Activated CD4-positive, alpha-beta memory T cell treated with anti-CD3 and anti-CD28 coated beads for 36 hours (primary cell): ENCODE results near the gene TSPAN17. TPM values are rescaled to one million over a fixed set of nuclear protein-coding genes. Genes with fewer than 3 reads are reported as not detected.
A peak's percentile ranks its signal among the peaks of the same experiment; 100 is the strongest.
"Not testable (repeated sequence)": the region's sequence is repeated elsewhere in the genome, so short reads cannot be mapped to it uniquely, and the experiment has no call there.

Experiments used
- CTCF ChIA-PET: fragments of 350-600 bp; sonication (Branson Sonifier 250); formaldehyde crosslinking; loops from one replicate; lab custom pipeline; 2021; ENCODE audit warnings: antibody characterized with exemption, inconsistent platforms; lab: Charles Lee
- POLR2A ChIA-PET: fragments of 350-600 bp; sonication (Branson Sonifier 250); formaldehyde crosslinking; loops from one replicate; lab custom pipeline; 2021; ENCODE audit warnings: antibody characterized with exemption; lab: Charles Lee
- DNase-seq: peaks from one replicate; pipeline ENCODE4 v3.0.0-alpha.2; 2020
- H3K27ac Mint-ChIP-seq: one replicate; pipeline ENCODE4 v1.8.0; 2021; ENCODE audit warnings: mixed read lengths
- H3K27me3 Mint-ChIP-seq: one replicate; pipeline ENCODE4 v1.8.0; 2021; ENCODE audit warnings: mixed read lengths
- H3K36me3 Mint-ChIP-seq: one replicate; pipeline ENCODE4 v1.8.0; 2021; ENCODE audit warnings: mixed read lengths
- H3K4me1 Mint-ChIP-seq: one replicate; pipeline ENCODE4 v1.8.0; 2021; ENCODE audit warnings: low read depth, mixed read lengths
- H3K4me3 Mint-ChIP-seq: one replicate; pipeline ENCODE4 v1.8.0; 2021; ENCODE audit warnings: mild to moderate bottlenecking, mixed read lengths
- H3K9me3 Mint-ChIP-seq: one replicate; pipeline ENCODE4 v1.8.0; 2021; ENCODE audit warnings: mixed read lengths
- intact Hi-C: fragments of 100-400 bp; cut with micrococcal nuclease; formaldehyde crosslinking; loops from one replicate; pipeline ENCODE4 v1.15.1; 2023
- total RNA-seq, 2 experiments: library from RNA; stranded (reverse); gene quantifications; one replicate each; pipeline ENCODE4 v1.2.3, GENCODE V29; 2021

Gene TSPAN17
- 10 to 100 TPM; 25.2 to 25.3 TPM for total RNA-seq

- Mint-ChIP-seq H3K36me3 (peaks cover 4% of the 10 kb centered on the region), H3K4me1 (peaks cover 48% of the 10 kb centered on the region), H3K9me3 (no peaks in the 10 kb centered on the region), H3K27me3 (no peaks in the 10 kb centered on the region), H3K27ac (peak within 1 kb of the TSS; percentile 85), H3K4me3 (peak within 1 kb of the TSS; percentile 86)
- intact Hi-C loops = loop anchor here (1.0 to 5.0 kb wide), 2 partner anchors 50 to 110 kb away; partner anchors contain the start of gene RNF44
- POLR2A ChIA-PET = interaction anchor here (0.5 to 1.7 kb wide), 6 partner anchors 14 to 428 kb away, joined by 3 to 8 read pairs (median 4); partner anchors contain the start of genes EIF4E1B, RNF44 and SNCB
- DNase-seq = peak; percentile 100
- CTCF ChIA-PET = interaction anchor here (0.6 to 8.9 kb wide), 12 partner anchors 10 to 360 kb away, joined by 3 to 65 read pairs (median 4); partner anchors contain the start of genes EIF4E1B, FAF2 and SNCB
Measured at GRCh38 chr5:176647030-176647842, at the start of gene TSPAN17. Gene TSPAN17, plus strand, starts transcription at chr5:176647484. Its CDS starts 132 bp downstream, at chr5:176647616.

GRCh38 chr5:176599749-176600430, 47.4 kb upstream of the TSPAN17 start:
- POLR2A ChIA-PET, H3K36me3 Mint-ChIP-seq, H3K27me3 Mint-ChIP-seq, H3K9me3 Mint-ChIP-seq, H3K27ac Mint-ChIP-seq, H3K4me3 Mint-ChIP-seq, CTCF ChIA-PET: not testable (repeated sequence)
- peak; percentile 24 for DNase-seq
- intact Hi-C loops = loop anchor here (5.0 kb wide), 3 partner anchors 47 to 363 kb away; partner anchors contain the start of genes CLTB, SIMC1 and TSPAN17
- peaks cover 10% of the 10 kb centered on the region for H3K4me1 Mint-ChIP-seq

DNA sequence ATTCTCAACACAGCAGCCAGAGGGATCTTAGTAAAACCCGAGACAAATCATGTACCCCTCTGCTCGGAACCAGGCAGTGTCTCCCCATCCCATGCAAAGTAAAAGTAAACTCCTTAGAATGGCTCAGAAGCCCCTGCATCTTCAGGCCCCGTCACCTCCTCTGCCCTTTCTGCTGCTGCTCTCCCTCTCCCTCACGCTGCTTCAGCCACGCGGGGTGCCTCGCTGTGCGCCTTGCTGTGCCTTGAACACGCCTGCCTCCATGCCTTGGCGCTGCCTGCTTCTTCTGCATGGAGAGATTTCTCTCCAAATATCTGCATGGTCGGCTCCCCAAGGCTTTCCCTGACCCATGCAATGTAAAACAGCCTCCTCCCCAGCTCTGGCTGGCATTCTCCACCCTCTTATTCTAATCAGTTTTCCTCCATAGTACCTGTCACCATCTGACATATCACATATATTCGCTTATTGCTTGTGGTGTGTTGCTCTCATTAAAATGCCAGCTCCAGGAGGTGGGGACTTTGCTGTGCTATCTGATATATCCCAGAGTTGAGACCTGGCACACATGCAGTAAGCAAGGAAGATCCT, 45.3 kb upstream of the TSPAN17 start:
- DNase-seq = no peak
- POLR2A ChIA-PET = no interaction called here
- no peaks in the 10 kb centered on the region for H3K9me3 Mint-ChIP-seq
- intact Hi-C loops = no loop called here
- peaks cover 3% of the 10 kb centered on the region for H3K4me1 Mint-ChIP-seq
- no peaks in the 10 kb centered on the region for H3K36me3 Mint-ChIP-seq
- CTCF ChIA-PET = interaction anchor here (1.2 kb wide), 1 partner anchor 59 kb away, joined by 3 read pairs; no protein-coding TSS in a partner anchor
- H3K27ac Mint-ChIP-seq = no peak overlapping the region
- no peak overlapping the region for H3K4me3 Mint-ChIP-seq
- H3K27me3 Mint-ChIP-seq = no peaks in the 10 kb centered on the region

- no peak overlapping the region for H3K27ac Mint-ChIP-seq
Measured at GRCh38 chr5:176603091-176603490, 44.2 kb upstream of the TSPAN17 start.

GRCh38 chr5:176606032-176606431, 41.3 kb upstream of the TSPAN17 start:
- DNase-seq = no peak
- H3K4me1 Mint-ChIP-seq = peaks cover 12% of the 10 kb centered on the region
- intact Hi-C loops = no loop called here
- H3K36me3 Mint-ChIP-seq = peaks cover 1% of the 10 kb centered on the region
- no peak overlapping the region for H3K4me3 Mint-ChIP-seq
- no peak overlapping the region for H3K27ac Mint-ChIP-seq
- ChIA-PET POLR2A (no interaction called here), CTCF (interaction anchor here (0.7 to 1.1 kb wide), 3 partner anchors 9 to 189 kb away, joined by 3 to 4 read pairs (median 3); no protein-coding TSS in a partner anchor)
- H3K27me3 Mint-ChIP-seq = peaks cover 2% of the 10 kb centered on the region
- H3K9me3 Mint-ChIP-seq = no peaks in the 10 kb centered on the region

More at GRCh38 chr5:176603091-176603490, 44.2 kb upstream of the TSPAN17 start:
- no peak overlapping the region for H3K4me3 Mint-ChIP-seq
- no peaks in the 10 kb centered on the region for H3K27me3 Mint-ChIP-seq
- DNase-seq = no peak
- ChIA-PET CTCF (no interaction called here), POLR2A (no interaction called here)
- no peaks in the 10 kb centered on the region for H3K9me3 Mint-ChIP-seq
- H3K36me3 Mint-ChIP-seq = no peaks in the 10 kb centered on the region
- H3K4me1 Mint-ChIP-seq = peaks cover 3% of the 10 kb centered on the region
- intact Hi-C loops = no loop called here

DNA sequence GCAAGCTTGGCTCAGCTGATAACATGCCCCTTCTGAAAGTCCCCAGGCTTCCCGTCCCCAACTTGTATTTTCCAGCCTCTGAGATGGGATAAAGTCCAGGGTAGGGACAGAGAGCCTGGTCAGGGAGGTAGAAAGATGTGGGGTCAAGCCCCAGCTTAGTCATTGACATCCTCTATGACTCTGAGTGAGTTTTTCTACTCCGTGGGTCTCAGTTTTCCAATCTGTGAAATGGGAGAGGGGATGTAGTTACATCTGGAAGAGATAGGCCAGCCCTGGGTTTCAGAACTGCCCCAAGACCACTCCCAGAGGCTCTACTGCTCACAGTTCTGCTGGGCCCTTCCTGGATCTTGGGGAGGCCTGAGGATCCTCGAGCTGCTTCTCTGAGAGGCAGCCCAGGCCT, 40.4 kb upstream of the TSPAN17 start:
- Mint-ChIP-seq H3K4me3 (no peak overlapping the region), H3K27me3 (peaks cover 8% of the 10 kb centered on the region), H3K4me1 (peaks cover 15% of the 10 kb centered on the region), H3K36me3 (peaks cover 1% of the 10 kb centered on the region), H3K9me3 (no peaks in the 10 kb centered on the region), H3K27ac (no peak overlapping the region)
- intact Hi-C loops = no loop called here
- DNase-seq = no peak
- ChIA-PET POLR2A (no interaction called here), CTCF (interaction anchor here (0.6 kb wide), 1 partner anchor 640 kb away, joined by 3 read pairs; no protein-coding TSS in a partner anchor)

DNA sequence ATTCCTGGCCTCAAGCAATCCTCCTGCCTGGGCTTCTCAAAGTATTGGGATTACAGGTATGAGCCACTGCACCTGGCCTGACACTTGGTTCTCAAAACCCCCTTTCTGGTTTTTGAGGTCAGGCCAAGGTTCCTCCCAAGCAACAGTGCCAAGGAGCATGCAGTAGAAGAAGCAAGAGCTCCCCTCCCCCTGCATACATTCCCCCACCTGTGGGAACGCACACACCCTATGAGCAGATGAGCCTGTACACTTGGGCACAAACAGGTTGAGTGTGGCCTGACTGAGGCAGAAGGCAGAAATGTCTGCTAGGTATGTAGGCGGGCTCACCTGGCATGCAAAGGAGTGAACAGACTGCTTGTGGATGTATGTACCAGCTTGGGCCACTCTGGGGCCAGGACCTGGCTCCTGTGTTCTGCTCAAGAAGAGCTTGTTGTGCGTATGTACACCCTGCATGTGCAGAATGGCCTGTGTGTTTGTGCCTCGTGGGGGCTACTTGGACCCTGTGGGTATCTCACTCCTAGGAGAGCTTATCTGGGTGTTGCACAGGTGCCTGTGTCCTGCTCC, 39.1 kb upstream of the TSPAN17 start:
- Mint-ChIP-seq H3K27me3 (peaks cover 18% of the 10 kb centered on the region), H3K36me3 (peaks cover 1% of the 10 kb centered on the region), H3K4me1 (peaks cover 15% of the 10 kb centered on the region), H3K27ac (no peak overlapping the region), H3K9me3 (no peaks in the 10 kb centered on the region), H3K4me3 (peak overlapping the region; percentile 90)
- POLR2A ChIA-PET = interaction anchor here (0.6 kb wide), 1 partner anchor 14 kb away, joined by 3 read pairs; no protein-coding TSS in a partner anchor
- CTCF ChIA-PET = interaction anchor here (1.1 to 2.3 kb wide), 2 partner anchors 161 to 192 kb away, joined by 3 to 6 read pairs; partner anchors contain the start of gene CLTB
- DNase-seq = no peak
- intact Hi-C loops = no loop called here

DNA sequence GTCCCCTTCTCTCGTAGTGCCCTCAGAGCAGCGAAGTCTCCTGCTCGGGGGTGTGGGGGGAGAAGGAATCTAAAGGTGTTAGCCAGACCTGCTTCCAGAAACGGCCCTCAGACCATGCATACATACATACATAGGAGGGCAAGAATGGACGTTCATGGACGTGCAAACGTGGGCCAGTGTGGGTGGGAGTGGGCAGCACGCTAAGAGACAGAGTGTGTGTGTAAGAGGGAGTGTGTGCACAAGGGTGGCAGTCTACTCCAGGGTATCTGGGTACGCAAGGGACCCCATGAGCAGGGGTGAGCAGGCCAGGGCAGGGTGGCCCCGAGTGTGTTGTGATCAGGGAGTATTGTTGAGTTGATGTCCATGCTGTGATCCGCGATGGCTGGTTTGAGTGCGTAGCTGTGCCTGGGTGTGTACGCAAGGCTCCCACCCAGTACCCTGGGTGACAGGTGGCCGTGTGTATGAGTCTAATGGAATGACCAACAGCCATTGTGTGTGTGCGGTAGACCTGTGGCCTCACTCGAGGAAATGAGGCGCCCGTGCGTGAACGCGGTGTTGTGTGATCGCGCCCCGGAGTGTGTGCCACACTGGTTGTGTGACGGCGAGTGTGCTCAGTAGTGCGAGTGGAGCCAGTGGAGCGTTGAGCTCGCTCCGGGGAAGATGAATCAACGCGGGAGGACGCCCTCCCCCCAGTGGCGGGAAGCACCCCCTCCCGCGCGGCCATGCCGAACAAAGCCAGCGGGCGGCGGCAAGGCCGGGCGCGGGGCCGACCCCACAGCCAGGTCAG, 38.2 kb upstream of the TSPAN17 start:
- Mint-ChIP-seq H3K9me3 (no peaks in the 10 kb centered on the region), H3K27ac (peak overlapping the region; percentile 62), H3K36me3 (peaks cover 1% of the 10 kb centered on the region), H3K27me3 (peaks cover 19% of the 10 kb centered on the region), H3K4me1 (peaks cover 15% of the 10 kb centered on the region), H3K4me3 (peak overlapping the region; percentile 90)
- peak; percentile 35 for DNase-seq
- ChIA-PET POLR2A (no interaction called here), CTCF (interaction anchor here (1.0 to 2.3 kb wide), 3 partner anchors 37 to 193 kb away, joined by 3 to 6 read pairs (median 3); partner anchors contain the start of gene CLTB)
- intact Hi-C loops = no loop called here

DNA sequence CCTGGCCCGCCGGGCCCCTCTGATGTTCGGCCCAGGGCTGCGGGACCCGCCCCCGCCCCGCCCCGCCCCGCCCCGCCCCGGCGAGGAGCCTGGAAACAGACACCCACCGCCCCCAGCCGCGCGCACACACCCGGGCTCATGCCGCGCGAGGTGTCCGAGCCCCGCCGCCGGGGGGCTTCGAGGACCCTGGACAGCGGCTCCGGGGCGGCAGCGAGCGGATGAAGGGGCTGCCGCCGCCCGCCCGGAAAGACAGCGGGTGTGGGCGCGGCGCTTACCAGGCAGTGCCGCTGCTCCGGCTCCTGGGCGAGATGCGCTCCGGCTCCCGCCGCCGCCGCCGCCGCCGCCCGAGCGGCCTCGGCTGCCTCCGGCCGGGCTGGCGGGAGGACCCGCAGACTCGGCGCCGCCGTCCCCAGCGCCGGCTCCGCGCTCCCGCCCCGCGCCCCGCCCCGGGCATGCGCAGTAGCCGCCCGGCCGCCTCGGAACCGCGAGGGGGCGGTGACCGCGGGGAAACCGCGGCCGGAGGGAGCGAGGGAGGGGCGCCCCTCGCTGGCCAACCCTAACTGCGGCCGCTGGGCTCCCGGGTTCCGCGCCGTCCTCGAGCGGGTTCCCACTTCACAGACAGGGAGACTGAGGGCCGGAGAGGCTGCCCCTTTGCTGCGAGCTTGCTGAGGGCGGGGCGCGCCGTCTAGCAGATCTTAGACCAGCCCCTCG, 37.4 kb upstream of the TSPAN17 start, which contains the start of gene GPRIN1:
TSS of gene GPRIN1 (minus strand) at position 433 of the 711 bp plus-strand sequence. CDS start 10,322 bp downstream, outside the sequence.
- peak within 1 kb of the TSS; percentile 62 for H3K27ac Mint-ChIP-seq
- POLR2A ChIA-PET = no interaction called here

DNA sequence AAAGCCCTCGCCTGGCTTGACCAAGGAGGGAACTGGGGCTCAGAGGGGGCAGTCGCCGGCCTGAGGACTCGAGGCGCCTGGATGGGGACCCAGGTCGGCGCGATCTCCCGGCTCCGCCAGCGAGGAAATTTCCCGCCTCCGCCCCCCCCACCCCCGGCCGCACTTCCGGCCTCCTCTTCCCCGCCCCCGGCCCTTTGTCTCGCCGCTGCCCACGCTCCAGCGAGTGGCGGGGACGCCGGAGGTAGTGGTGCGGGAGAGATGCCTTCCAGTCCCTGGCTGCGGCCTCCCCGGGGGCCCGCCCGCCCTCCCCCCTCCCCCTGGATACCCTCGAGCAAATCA, 36.9 kb upstream of the TSPAN17 start:
- DNase-seq = no peak
- Mint-ChIP-seq H3K4me3 (peak overlapping the region; percentile 63), H3K27me3 (peaks cover 24% of the 10 kb centered on the region), H3K27ac (no peak overlapping the region), H3K4me1 (peaks cover 15% of the 10 kb centered on the region), H3K36me3 (peaks cover 1% of the 10 kb centered on the region), H3K9me3 (no peaks in the 10 kb centered on the region)
- ChIA-PET POLR2A (no interaction called here), CTCF (no interaction called here)
- intact Hi-C loops = no loop called here

More for the DNA sequence above, 37.4 kb upstream of the TSPAN17 start, which contains the start of gene GPRIN1:
- CTCF ChIA-PET = interaction anchor here (1.0 to 2.3 kb wide), 3 partner anchors 37 to 194 kb away, joined by 3 to 6 read pairs (median 3); partner anchors contain the start of gene CLTB
- H3K4me1 Mint-ChIP-seq = peaks cover 15% of the 10 kb centered on the region
- peaks cover 1% of the 10 kb centered on the region for H3K36me3 Mint-ChIP-seq
- H3K4me3 Mint-ChIP-seq = peak within 1 kb of the TSS; percentile 90
- peaks cover 21% of the 10 kb centered on the region for H3K27me3 Mint-ChIP-seq
- H3K9me3 Mint-ChIP-seq = no peaks in the 10 kb centered on the region
- DNase-seq = peak; percentile 68
- intact Hi-C loops = no loop called here
